Heart left ventricle (tissue), 16 donors: ENCODE data around the gene BRF1. TPM values are rescaled to one million over a fixed set of nuclear protein-coding genes. Genes with fewer than 3 reads are reported as not detected.

ENCODE experiments used
- ATAC-seq, 4 donors: fragments of 200-7000 bp; cut with Tn5 transposase; one replicate each; pipeline ENCODE4 v1.9.1; 2020 to 2022; ENCODE audit warnings: moderate library complexity in 4 of 4, mild to moderate bottlenecking in 3 of 4, moderate number of reproducible peaks in 1 of 4
- DNase-seq, 5 donors: peaks; one replicate each; pipeline ENCODE4 v3.0.0-alpha.2; 2020
- H3K27ac ChIP-seq, 12 donors: fragments of 200-600 bp; sonication (generic) in 4 of 12; one replicate each; pipeline versions ENCODE4 v1.5.0 to v1.8.0; 2016 to 2022; ENCODE audit warnings: mild to moderate bottlenecking in 2 of 12
- H3K27me3 ChIP-seq, 9 donors: fragments of 200-600 bp; sonication (generic) in 2 of 9; one replicate each; pipeline versions ENCODE4 v1.5.1 to v1.8.0; 2016 to 2022; ENCODE audit warnings: mild to moderate bottlenecking in 3 of 9
- H3K36me3 ChIP-seq, 9 donors: fragments of 200-600 bp; sonication (generic) in 2 of 9; one replicate each; pipeline versions ENCODE4 v1.5.0 to v1.8.0; 2018 to 2022; ENCODE audit warnings: mild to moderate bottlenecking in 2 of 9
- H3K4me1 ChIP-seq, 12 donors: fragments of 200-600 bp; sonication (generic) in 4 of 12; one replicate each; pipeline versions ENCODE4 v1.5.0 to v1.8.0; 2016 to 2022; ENCODE audit warnings: mild to moderate bottlenecking in 3 of 12
- H3K4me3 ChIP-seq, 12 donors: fragments of 200-600 bp; sonication (generic) in 4 of 12; one replicate each; pipeline versions ENCODE4 v1.5.0 to v1.8.0; 2017 to 2022; ENCODE audit warnings: mild to moderate bottlenecking in 9 of 12, moderate library complexity in 4 of 12
- H3K9me3 ChIP-seq, 12 donors: fragments of 200-600 bp; sonication (generic) in 4 of 12; one replicate each; pipeline versions ENCODE4 v1.5.0 to v1.8.0; 2016 to 2022; ENCODE audit warnings: mild to moderate bottlenecking in 1 of 12
- CTCF ChIP-seq, 12 donors: fragments of 200-600 bp; sonication (generic) in 4 of 12; IDR thresholded peaks; one replicate each; pipeline versions ENCODE4 v1.5.0 to v1.8.0; 2018 to 2022; ENCODE audit warnings: antibody characterized with exemption in 12 of 12, mild to moderate bottlenecking in 5 of 12
- POLR2A ChIP-seq, 2 donors: fragments of 450-650 bp; IDR thresholded peaks; one replicate each; pipeline ENCODE4 v1.6.1; 2017; ENCODE audit warnings: antibody characterized with exemption in 2 of 2, mild to moderate bottlenecking in 2 of 2, moderate library complexity in 2 of 2
- WGBS, 4 donors: extraction: QIAGEN DNeasy Blood & Tissue Kit in 2 of 4; methylation state at CpG; one replicate each; pipeline versions ENCODE4 v1.1.5 to v1.1.7; 2013 to 2018; 5-methylcytosine and 5-hydroxymethylcytosine counted together
- intact Hi-C, 10 donors: fragments of 100-400 bp; cut with DNase I; formaldehyde crosslinking; loops; one replicate each; pipeline versions ENCODE4 v1.11.1 to v1.14.2; 2022
- polyA plus RNA-seq, 2 donors: library from polyadenylated mRNA; stranded (reverse); fragments of 200-250 nt; gene quantifications; one replicate each; pipeline ENCODE4 v1.2.3, GENCODE V29; 2013
- total RNA-seq, 9 donors: library from RNA; depleted of rRNA in 2 of 9; stranded (reverse); fragments of >200 nt in 2 of 9; fragmentation: NEBNext Ultra II Directional in 3 of 9; extraction: Animal tissue kit (Norgen Biotek cat#: 25700) in 3 of 9; gene quantifications; one replicate each; pipeline versions ENCODE4 v1.1.0 to v1.2.4, GENCODE V29; 2016 to 2023
- donor health status: ischemic (EF 13 %, LVEDD 7.1; RV severe dilation, severe dysfunction).
- donor health status: healthy with polysubstance abuse.
- donor health status: DM: no; HTN: yes; CAD: no.
- donor health status: DM: no; HTN: no; CAD: no.
- donor health status: ischemic (EF 25% LVEDD 6.9; RV normal size, moderate dysfunction).
- donor health status: ischemic (EF 25% LVEDD 5.7; RV mildly dilated, moderate dysfunction).
- donor health status: healthy.
- donor health status: DM: yes; HTN: yes; CAD: no.
- donor health status: ischemic (EF 35%, LVEDD 5.7; RV mildly dilated, moderate dysfunction).
- donor health status: nonischemic (EF 11% LVEDD 7.7; RV severe dilation, severe dysfunction).
- donor health status: DM: yes; HTN: yes; CAD: no.
- donor health status: PGD.
- donor health status: ischemic (EF 29% LVEDD 5.4; RV normal size, mild dysfunction).
- donor health status: nonischemic (EF 23%, LVEDD 6.1; RV moderate dilation, normal function).

The BRF1 gene
- total and polyA plus RNA-seq, 11 donors: 13.3 to 25.3 (median 18.7) TPM

GRCh38 chr14:105218611-105219010, 82.2 kb downstream of the BRF1 start:
- H3K27me3 ChIP-seq: no peaks in the 10 kb centered on the region
- no peak overlapping the region for H3K27ac ChIP-seq
- no peak for TF ChIP-seq CTCF (IDR thresholded peaks at IDR 0.05)
- no peak for TF ChIP-seq POLR2A (IDR thresholded peaks at IDR 0.05)
- H3K4me1 ChIP-seq: peaks cover 0 to 23% (median 3%) of the 10 kb centered on the region in 12 donors
- ATAC-seq (no peak), DNase-seq (no peak)
- H3K9me3 ChIP-seq: no peaks in the 10 kb centered on the region
- intact Hi-C loops: no loop called here
- H3K36me3 ChIP-seq: peaks cover 0 to 75% (median 50%) of the 10 kb centered on the region in 9 donors
- no peak overlapping the region for H3K4me3 ChIP-seq
- 97 to 100% (median 97%) methylated on average over 6 to 19 of the region's 19 CpGs for WGBS, 4 donors

GRCh38 chr14:105217774-105218173, 83.0 kb downstream of the BRF1 start:
- 94 to 100% (median 95%) methylated on average over 4 to 11 of the region's 11 CpGs for WGBS, 4 donors
- no peak for TF ChIP-seq POLR2A (IDR thresholded peaks at IDR 0.05)
- TF ChIP-seq CTCF (IDR thresholded peaks at IDR 0.05): no peak
- Histone ChIP-seq H3K4me1 (peaks cover 0 to 23% (median 3%) of the 10 kb centered on the region in 12 donors), H3K27ac (no peak overlapping the region), H3K9me3 (no peaks in the 10 kb centered on the region), H3K36me3 (peaks cover 0 to 72% (median 58%) of the 10 kb centered on the region in 9 donors), H3K4me3 (no peak overlapping the region), H3K27me3 (no peaks in the 10 kb centered on the region)
- DNase-seq (no peak), ATAC-seq (no peak)
- intact Hi-C loops: no loop called here

DNA sequence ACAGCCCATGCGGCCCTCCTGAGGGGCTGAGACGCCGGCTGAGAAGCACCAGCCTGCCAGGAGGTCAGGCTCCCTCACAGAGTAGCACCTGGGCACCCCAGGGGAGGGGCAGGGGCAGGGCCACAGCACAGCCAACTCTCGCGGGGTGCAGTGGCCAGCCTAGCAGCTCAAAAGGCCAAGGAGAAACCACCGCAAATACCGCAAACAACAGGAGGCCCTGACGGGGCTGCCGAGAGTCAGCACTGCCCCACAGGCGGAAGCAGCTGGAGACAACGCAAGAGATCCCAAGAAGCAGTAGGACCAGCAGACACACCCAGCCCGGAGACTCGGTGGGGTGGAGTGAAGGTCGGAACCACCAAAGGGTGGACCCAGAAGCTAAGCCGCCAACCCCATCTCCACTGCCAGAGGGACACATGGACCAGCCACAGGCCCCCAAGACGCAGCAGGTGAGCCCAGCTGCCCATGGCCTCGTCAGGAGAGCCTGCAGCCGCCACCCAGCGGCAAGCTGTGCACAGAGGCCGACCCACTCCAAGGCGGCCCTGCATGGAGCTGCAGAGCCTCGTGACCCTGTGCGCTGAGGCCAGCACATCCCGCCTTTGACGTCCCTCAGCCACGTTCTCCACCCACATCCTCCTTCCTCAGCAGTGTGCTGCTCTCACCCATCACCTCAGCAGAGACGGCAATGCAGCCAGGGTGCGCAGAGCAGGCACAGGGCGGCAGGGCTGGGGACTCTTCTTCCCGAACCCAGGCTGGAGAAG, 84.1 kb downstream of the BRF1 start:
- WGBS, 4 donors: 88 to 94% (median 90%) methylated on average over 28 to 30 of the region's 30 CpGs
- intact Hi-C loops: no loop called here
- H3K27ac ChIP-seq: no peak overlapping the region
- peaks cover 0 to 23% (median 3%) of the 10 kb centered on the region in 12 donors for H3K4me1 ChIP-seq
- TF ChIP-seq CTCF (IDR thresholded peaks at IDR 0.05): no peak
- TF ChIP-seq POLR2A (IDR thresholded peaks at IDR 0.05): no peak
- peaks cover 0 to 77% (median 49%) of the 10 kb centered on the region in 9 donors for H3K36me3 ChIP-seq
- ATAC-seq (no peak), DNase-seq (no peak)
- no peaks in the 10 kb centered on the region for H3K9me3 ChIP-seq
- H3K27me3 ChIP-seq: no peaks in the 10 kb centered on the region
- no peak overlapping the region for H3K4me3 ChIP-seq

DNA sequence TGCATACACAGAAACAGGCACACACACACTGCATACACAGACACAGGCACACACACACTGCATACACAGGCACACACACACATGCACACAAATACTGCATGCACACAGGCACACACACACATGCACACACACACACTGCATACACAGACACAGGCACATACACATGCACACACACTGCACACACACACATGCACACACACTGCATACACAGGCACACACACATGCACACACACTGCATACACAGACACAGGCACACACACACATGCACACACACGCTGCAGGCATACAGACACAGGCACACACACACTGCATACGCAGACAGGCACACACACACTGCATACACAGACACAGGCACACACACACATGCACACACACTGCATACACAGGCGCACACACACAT, 85.2 kb downstream of the BRF1 start:
- H3K36me3 ChIP-seq: peaks cover 0 to 76% (median 47%) of the 10 kb centered on the region in 9 donors
- intact Hi-C loops: no loop called here
- H3K27me3 ChIP-seq: no peaks in the 10 kb centered on the region
- no peak overlapping the region for H3K4me3 ChIP-seq
- H3K9me3 ChIP-seq: no peaks in the 10 kb centered on the region
- no peak for ATAC-seq
- no peak for DNase-seq
- H3K27ac ChIP-seq: no peak overlapping the region
- peaks cover 0 to 15% (median 2%) of the 10 kb centered on the region in 12 donors for H3K4me1 ChIP-seq
- TF ChIP-seq POLR2A (IDR thresholded peaks at IDR 0.05) (no peak), CTCF (IDR thresholded peaks at IDR 0.05) (no peak)
- 79 to 100% (median 99%) methylated on average over 3 of the region's 3 CpGs for WGBS, 4 donors
